Measurements from ENCODE around the gene ATXN7L1.
A peak's percentile ranks its signal among the peaks of the same experiment; 100 is the strongest.

ATXN7L1 gene

DNA sequence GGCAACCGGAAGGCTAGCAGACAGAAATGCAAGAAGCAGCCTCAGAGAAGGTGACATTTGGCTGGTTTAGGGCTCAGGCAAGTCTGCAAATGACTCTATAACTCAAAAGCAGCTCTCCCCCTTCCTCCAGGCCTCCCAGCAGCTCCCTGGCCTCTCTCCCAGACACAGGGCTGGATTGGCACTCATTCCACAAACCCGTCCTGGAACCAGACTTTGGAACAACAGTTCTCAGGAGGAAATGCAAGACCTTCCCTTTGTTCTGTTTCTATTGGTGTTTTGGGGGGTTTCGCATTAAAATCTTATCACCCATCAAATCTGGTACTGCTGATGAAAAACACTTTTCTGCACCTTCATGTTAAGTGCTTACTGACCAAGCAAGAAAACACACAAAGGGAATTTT, 254.8 kb downstream of the ATXN7L1 start:
- peak; percentile 61 for ATAC-seq
- TF ChIP-seq ESRRG (CRISPR knock-in tag; IDR thresholded peaks at IDR 0.05) (no peak), PPARA (CRISPR knock-in tag; IDR thresholded peaks at IDR 0.05; ENCODE audit: borderline replicate concordance) (no peak), RARB (CRISPR knock-in tag; IDR thresholded peaks at IDR 0.05) (no peak), ISL1 (CRISPR knock-in tag; IDR thresholded peaks at IDR 0.05) (no peak), ZC3H10 (CRISPR knock-in tag; IDR thresholded peaks at IDR 0.05) (no peak)
- TF ChIP-seq, protein P1, sequence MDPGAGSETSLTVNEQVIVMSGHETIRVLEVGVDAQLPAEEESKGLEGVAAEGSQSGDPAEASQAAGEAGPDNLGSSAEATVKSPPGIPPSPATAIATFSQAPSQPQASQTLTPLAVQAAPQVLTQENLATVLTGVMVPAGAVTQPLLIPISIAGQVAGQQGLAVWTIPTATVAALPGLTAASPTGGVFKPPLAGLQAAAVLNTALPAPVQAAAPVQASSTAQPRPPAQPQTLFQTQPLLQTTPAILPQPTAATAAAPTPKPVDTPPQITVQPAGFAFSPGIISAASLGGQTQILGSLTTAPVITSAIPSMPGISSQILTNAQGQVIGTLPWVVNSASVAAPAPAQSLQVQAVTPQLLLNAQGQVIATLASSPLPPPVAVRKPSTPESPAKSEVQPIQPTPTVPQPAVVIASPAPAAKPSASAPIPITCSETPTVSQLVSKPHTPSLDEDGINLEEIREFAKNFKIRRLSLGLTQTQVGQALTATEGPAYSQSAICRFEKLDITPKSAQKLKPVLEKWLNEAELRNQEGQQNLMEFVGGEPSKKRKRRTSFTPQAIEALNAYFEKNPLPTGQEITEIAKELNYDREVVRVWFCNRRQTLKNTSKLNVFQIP (CRISPR knock-in tag; IDR thresholded peaks at IDR 0.05; ENCODE audit: borderline replicate concordance, low read depth) = no peak
- TF ChIP-seq, protein P2, sequence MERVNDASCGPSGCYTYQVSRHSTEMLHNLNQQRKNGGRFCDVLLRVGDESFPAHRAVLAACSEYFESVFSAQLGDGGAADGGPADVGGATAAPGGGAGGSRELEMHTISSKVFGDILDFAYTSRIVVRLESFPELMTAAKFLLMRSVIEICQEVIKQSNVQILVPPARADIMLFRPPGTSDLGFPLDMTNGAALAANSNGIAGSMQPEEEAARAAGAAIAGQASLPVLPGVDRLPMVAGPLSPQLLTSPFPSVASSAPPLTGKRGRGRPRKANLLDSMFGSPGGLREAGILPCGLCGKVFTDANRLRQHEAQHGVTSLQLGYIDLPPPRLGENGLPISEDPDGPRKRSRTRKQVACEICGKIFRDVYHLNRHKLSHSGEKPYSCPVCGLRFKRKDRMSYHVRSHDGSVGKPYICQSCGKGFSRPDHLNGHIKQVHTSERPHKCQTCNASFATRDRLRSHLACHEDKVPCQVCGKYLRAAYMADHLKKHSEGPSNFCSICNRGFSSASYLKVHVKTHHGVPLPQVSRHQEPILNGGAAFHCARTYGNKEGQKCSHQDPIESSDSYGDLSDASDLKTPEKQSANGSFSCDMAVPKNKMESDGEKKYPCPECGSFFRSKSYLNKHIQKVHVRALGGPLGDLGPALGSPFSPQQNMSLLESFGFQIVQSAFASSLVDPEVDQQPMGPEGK (CRISPR knock-in tag; IDR thresholded peaks at IDR 0.05; ENCODE audit: borderline replicate concordance) = no peak

DNA sequence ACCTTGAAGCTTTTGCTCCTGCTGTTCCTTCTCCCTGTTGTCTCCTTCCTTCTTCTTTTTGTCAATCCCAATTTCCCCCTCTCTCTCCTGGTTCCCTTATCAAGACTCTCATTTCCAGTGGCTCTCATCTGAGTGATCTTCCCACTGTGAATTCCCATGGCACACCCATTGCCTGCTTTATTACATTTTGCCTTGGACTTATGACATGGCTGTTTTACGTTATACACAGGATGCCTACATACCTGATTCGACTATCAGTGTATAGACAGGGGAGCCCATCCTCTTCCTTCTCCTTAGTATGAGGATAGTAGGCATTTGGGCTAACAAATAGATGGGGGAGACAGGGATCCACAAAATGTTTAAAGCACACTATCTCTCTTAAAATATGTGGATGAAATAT, 255.2 kb downstream of the ATXN7L1 start:
- ATAC-seq = peak; percentile 24; the same call in 1 of the 3 replicates
- TF ChIP-seq, protein P3, sequence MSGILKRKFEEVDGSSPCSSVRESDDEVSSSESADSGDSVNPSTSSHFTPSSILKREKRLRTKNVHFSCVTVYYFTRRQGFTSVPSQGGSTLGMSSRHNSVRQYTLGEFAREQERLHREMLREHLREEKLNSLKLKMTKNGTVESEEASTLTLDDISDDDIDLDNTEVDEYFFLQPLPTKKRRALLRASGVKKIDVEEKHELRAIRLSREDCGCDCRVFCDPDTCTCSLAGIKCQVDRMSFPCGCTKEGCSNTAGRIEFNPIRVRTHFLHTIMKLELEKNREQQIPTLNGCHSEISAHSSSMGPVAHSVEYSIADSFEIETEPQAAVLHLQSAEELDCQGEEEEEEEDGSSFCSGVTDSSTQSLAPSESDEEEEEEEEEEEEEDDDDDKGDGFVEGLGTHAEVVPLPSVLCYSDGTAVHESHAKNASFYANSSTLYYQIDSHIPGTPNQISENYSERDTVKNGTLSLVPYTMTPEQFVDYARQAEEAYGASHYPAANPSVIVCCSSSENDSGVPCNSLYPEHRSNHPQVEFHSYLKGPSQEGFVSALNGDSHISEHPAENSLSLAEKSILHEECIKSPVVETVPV (CRISPR knock-in tag; IDR thresholded peaks at IDR 0.05) = no peak
- TF ChIP-seq, protein P1 (CRISPR knock-in tag; IDR thresholded peaks at IDR 0.05; ENCODE audit: borderline replicate concordance, low read depth) = no peak
- no peak for TF ChIP-seq TOX (CRISPR knock-in tag; IDR thresholded peaks at IDR 0.05; ENCODE audit: borderline replicate concordance)
- TF ChIP-seq, protein P2 (CRISPR knock-in tag; IDR thresholded peaks at IDR 0.05; ENCODE audit: borderline replicate concordance) = no peak
- TF ChIP-seq, protein P4, sequence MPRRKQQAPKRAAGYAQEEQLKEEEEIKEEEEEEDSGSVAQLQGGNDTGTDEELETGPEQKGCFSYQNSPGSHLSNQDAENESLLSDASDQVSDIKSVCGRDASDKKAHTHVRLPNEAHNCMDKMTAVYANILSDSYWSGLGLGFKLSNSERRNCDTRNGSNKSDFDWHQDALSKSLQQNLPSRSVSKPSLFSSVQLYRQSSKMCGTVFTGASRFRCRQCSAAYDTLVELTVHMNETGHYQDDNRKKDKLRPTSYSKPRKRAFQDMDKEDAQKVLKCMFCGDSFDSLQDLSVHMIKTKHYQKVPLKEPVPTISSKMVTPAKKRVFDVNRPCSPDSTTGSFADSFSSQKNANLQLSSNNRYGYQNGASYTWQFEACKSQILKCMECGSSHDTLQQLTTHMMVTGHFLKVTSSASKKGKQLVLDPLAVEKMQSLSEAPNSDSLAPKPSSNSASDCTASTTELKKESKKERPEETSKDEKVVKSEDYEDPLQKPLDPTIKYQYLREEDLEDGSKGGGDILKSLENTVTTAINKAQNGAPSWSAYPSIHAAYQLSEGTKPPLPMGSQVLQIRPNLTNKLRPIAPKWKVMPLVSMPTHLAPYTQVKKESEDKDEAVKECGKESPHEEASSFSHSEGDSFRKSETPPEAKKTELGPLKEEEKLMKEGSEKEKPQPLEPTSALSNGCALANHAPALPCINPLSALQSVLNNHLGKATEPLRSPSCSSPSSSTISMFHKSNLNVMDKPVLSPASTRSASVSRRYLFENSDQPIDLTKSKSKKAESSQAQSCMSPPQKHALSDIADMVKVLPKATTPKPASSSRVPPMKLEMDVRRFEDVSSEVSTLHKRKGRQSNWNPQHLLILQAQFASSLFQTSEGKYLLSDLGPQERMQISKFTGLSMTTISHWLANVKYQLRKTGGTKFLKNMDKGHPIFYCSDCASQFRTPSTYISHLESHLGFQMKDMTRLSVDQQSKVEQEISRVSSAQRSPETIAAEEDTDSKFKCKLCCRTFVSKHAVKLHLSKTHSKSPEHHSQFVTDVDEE (CRISPR knock-in tag; IDR thresholded peaks at IDR 0.05) = no peak
- TF ChIP-seq ZC3H10 (CRISPR knock-in tag; IDR thresholded peaks at IDR 0.05) = no peak
- TF ChIP-seq RARB (CRISPR knock-in tag; IDR thresholded peaks at IDR 0.05) = no peak
- no peak for TF ChIP-seq PPARA (CRISPR knock-in tag; IDR thresholded peaks at IDR 0.05; ENCODE audit: borderline replicate concordance)
- no peak for TF ChIP-seq CSDC2 (CRISPR knock-in tag; IDR thresholded peaks at IDR 0.05)
- TF ChIP-seq ZFP30 (CRISPR knock-in tag; IDR thresholded peaks at IDR 0.05) = no peak
- no peak for TF ChIP-seq TCF4 (CRISPR knock-in tag; IDR thresholded peaks at IDR 0.05; ENCODE audit: borderline replicate concordance)
- no peak for TF ChIP-seq ZNF8 (CRISPR knock-in tag; IDR thresholded peaks at IDR 0.05)
- TF ChIP-seq ZNF565 (CRISPR knock-in tag; conservative IDR thresholded peaks at IDR 0.05; ENCODE audit: low read depth) = no peak
- no peak for TF ChIP-seq OSR1 (CRISPR knock-in tag; IDR thresholded peaks at IDR 0.05)
- no peak for TF ChIP-seq ZFP3 (CRISPR knock-in tag; IDR thresholded peaks at IDR 0.05)
- TF ChIP-seq, protein P5, sequence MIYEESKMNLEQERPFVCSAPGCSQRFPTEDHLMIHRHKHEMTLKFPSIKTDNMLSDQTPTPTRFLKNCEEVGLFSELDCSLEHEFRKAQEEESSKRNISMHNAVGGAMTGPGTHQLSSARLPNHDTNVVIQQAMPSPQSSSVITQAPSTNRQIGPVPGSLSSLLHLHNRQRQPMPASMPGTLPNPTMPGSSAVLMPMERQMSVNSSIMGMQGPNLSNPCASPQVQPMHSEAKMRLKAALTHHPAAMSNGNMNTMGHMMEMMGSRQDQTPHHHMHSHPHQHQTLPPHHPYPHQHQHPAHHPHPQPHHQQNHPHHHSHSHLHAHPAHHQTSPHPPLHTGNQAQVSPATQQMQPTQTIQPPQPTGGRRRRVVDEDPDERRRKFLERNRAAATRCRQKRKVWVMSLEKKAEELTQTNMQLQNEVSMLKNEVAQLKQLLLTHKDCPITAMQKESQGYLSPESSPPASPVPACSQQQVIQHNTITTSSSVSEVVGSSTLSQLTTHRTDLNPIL (CRISPR knock-in tag; IDR thresholded peaks at IDR 0.05; ENCODE audit: low read depth) = no peak
- TF ChIP-seq GLIS3 (CRISPR knock-in tag; IDR thresholded peaks at IDR 0.05) = no peak
- no peak for TF ChIP-seq ISL1 (CRISPR knock-in tag; IDR thresholded peaks at IDR 0.05)
- TF ChIP-seq ESRRG (CRISPR knock-in tag; IDR thresholded peaks at IDR 0.05) = no peak
